HepG2 (cell line): ENCODE measurements around the gene CATSPERB. TPM values are rescaled to one million over a fixed set of nuclear protein-coding genes. Genes with fewer than 3 reads are reported as not detected.

ENCODE experiments used
- ATAC-seq: fragments of 200-7000 bp; cut with Tn5 transposase; 3 replicates; pipeline ENCODE4 v1.9.1; 2020; ENCODE audit warnings: mild to moderate bottlenecking, moderate library complexity
- BruUV-seq: library from RNA; stranded (reverse); fragments of 400-500 nt; replicated peaks from 2 replicates; lab custom pipeline; 2021; lab: Mats Ljungman, UMichigan
- CTCF ChIA-PET: fragments of 300-600 bp; formaldehyde crosslinking; extraction: SDS; loops from one replicate; lab custom pipeline; 2021; ENCODE audit warnings: low total read pairs, inconsistent platforms, low intra/inter-chr PET ratio; lab: Yijun Ruan, JAX
- POLR2A ChIA-PET: fragments of 350-600 bp; sonication (Branson Sonifier 250); formaldehyde crosslinking; loops from one replicate; lab custom pipeline; 2020; ENCODE audit warnings: antibody characterized with exemption, inconsistent platforms; lab: Yijun Ruan, JAX
- DNase-seq: peaks from one replicate; pipeline ENCODE4 v3.0.0-alpha.2; 2015; ENCODE audit warnings: low spot score
- FAIRE-seq: peaks from 3 replicates; lab custom pipeline; 2011; peaks lifted over from hg19 to GRCh38; lab: Jason Lieb, UNC
- H2AFZ ChIP-seq: one replicate; pipeline ENCODE4 v1.6.1; 2011; ENCODE audit warnings: low read length, inconsistent platforms
- H3K27ac ChIP-seq: fragments of 300-600 bp; 3 replicates; pipeline ENCODE4 v1.8.0; 2011; ENCODE audit warnings: mixed run types, mild to moderate bottlenecking, mixed read lengths, low read length, inconsistent platforms; ENCODE audit not compliant: insufficient read depth; ENCODE audit errors: extremely low read length
- H3K27me3 ChIP-seq, 2 experiments: fragments of 200-600 bp in 1 of 2; 2 replicates in 1 of 2; 3 replicates in 1 of 2; pipeline versions ENCODE4 v1.6.0 to v1.8.0; 2011; ENCODE audit warnings: low read length in 2 of 2, mild to moderate bottlenecking in 2 of 2, moderate library complexity in 2 of 2, inconsistent platforms in 1 of 2; ENCODE audit not compliant: insufficient read depth in 2 of 2, control insufficient read depth in 1 of 2
- H3K36me3 ChIP-seq, 2 experiments: fragments of 200-600 bp in 1 of 2; replicated peaks in 1 of 2; 2 replicates in 1 of 2; 3 replicates in 1 of 2; pipeline versions ENCODE4 v1.5.1 to v1.8.0; 2011; ENCODE audit warnings: low read length in 2 of 2, inconsistent platforms in 1 of 2; ENCODE audit not compliant: insufficient read depth in 2 of 2, control insufficient read depth in 1 of 2
- H3K4me1 ChIP-seq: 2 replicates; pipeline ENCODE4 v1.5.1; 2012; ENCODE audit warnings: low read length, inconsistent platforms; ENCODE audit not compliant: insufficient read depth
- H3K4me2 ChIP-seq: 2 replicates; pipeline ENCODE4 v1.6.0; 2011; ENCODE audit warnings: low read depth, low read length, inconsistent platforms
- H3K4me3 ChIP-seq, 3 experiments: fragments of 200-600 bp in 1 of 3; sonication (generic), shearing (Covaris generic) in 1 of 3; replicated peaks in 1 of 3; 2 replicates each; pipeline ENCODE4 v1.5.1; 2011 to 2016; ENCODE audit warnings: low read length in 3 of 3, inconsistent platforms in 2 of 3, low read depth in 2 of 3, mild to moderate bottlenecking in 2 of 3, control low read depth in 1 of 3, mixed read lengths in 1 of 3; ENCODE audit not compliant: insufficient read depth in 1 of 3
- H3K79me2 ChIP-seq: one replicate; pipeline ENCODE4 v1.6.1; 2011; ENCODE audit warnings: low read length, inconsistent platforms; ENCODE audit not compliant: insufficient read depth
- H3K9ac ChIP-seq: 2 replicates; pipeline ENCODE4 v1.6.0; 2011; ENCODE audit warnings: mild to moderate bottlenecking, low read depth, low read length, inconsistent platforms; ENCODE audit not compliant: insufficient read depth
- H3K9me3 ChIP-seq: 2 replicates; pipeline ENCODE4 v1.5.1; 2012; ENCODE audit warnings: mild to moderate bottlenecking, low read length
- H4K20me1 ChIP-seq: 2 replicates; pipeline ENCODE4 v1.6.0; 2011; ENCODE audit warnings: inconsistent platforms, mild to moderate bottlenecking, low read length, moderate library complexity; ENCODE audit not compliant: insufficient read depth
- DPF2 ChIP-seq: sonication (generic); formaldehyde crosslinking; IDR thresholded peaks from 2 replicates; pipeline ENCODE4 v1.4.0; 2020; ENCODE audit warnings: mild to moderate bottlenecking, low read depth, missing genetic modification reagents, borderline replicate concordance
- KDM5A ChIP-seq: fragments of 200-600 bp; sonication (generic); IDR thresholded peaks from 2 replicates; pipeline ENCODE4 v1.7.0; 2018; ENCODE audit warnings: antibody characterized with exemption, mild to moderate bottlenecking, low read length, borderline replicate concordance
- MAFF ChIP-seq: IDR thresholded peaks from 2 replicates; pipeline ENCODE4 v1.6.1; 2011; ENCODE audit warnings: low read depth, low read length, improper control_type of control experiment
- MAFK ChIP-seq, 2 experiments: IDR thresholded peaks in 1 of 2; conservative IDR thresholded peaks in 1 of 2; 2 replicates each; pipeline ENCODE4 v1.6.1; 2011; ENCODE audit warnings: improper control_type of control experiment in 2 of 2, low read length in 2 of 2
- TEAD2 ChIP-seq: sonication (generic); formaldehyde crosslinking; IDR thresholded peaks from 2 replicates; pipeline ENCODE4 v1.9.0; 2021; ENCODE audit warnings: missing genetic modification reagents
- ZNF343 ChIP-seq: sonication (generic); formaldehyde crosslinking; IDR thresholded peaks from 2 replicates; pipeline ENCODE4 v1.4.0; 2020; ENCODE audit warnings: mild to moderate bottlenecking, missing genetic modification reagents
- ZNF569 ChIP-seq: sonication (generic); formaldehyde crosslinking; IDR thresholded peaks from 2 replicates; pipeline ENCODE4 v1.5.0; 2020; ENCODE audit warnings: mild to moderate bottlenecking, missing genetic modification reagents, moderate library complexity, borderline replicate concordance
- ZNF614 ChIP-seq: IDR thresholded peaks from 2 replicates; pipeline ENCODE4 v1.6.1; 2018; ENCODE audit warnings: missing biosample characterization, missing genetic modification reagents, inconsistent platforms, borderline replicate concordance
- WGBS: methylation state at CpG from one replicate; pipeline ENCODE4 v1.1.6; 2017; ENCODE audit warnings: low lambda C conversion rate; 5-methylcytosine and 5-hydroxymethylcytosine counted together
- in situ Hi-C: cut with HindIII; loops from 2 replicates; pipeline ENCODE4 v1.10.0; 2017; ENCODE audit warnings: low pct_unique_long_range_greater_than_20kb; ENCODE audit not compliant: extremely low pct_ligation_motif_present
- intact Hi-C: fragments of 100-400 bp; cut with micrococcal nuclease; formaldehyde crosslinking; loops from one replicate; pipeline ENCODE4 v1.10.0; 2022; ENCODE audit not compliant: unreplicated experiment
- polyA plus RNA-seq, 8 experiments: library from polyadenylated mRNA; depleted of rRNA in 3 of 8; stranded (reverse) in 7 of 8; unstranded in 1 of 8; fragments of >200 nt; fragmentation: Illumina TruSeq in 4 of 8; extraction: Trizol in 4 of 8; gene quantifications; 2 replicates each; pipeline versions ENCODE4 v1.2.1 to v1.2.3, GENCODE V29; 2011 to 2016; ENCODE audit warnings: low read depth in 4 of 8, missing spikeins in 1 of 8, mixed read lengths in 1 of 8; ENCODE audit not compliant: insufficient read depth in 1 of 8
- total RNA-seq, 5 experiments: library from RNA; depleted of rRNA; stranded (reverse); fragments of >200 nt; fragmentation: Illumina TruSeq; extraction: Trizol; gene quantifications; 2 replicates each; pipeline ENCODE4 v1.2.3, GENCODE V29; 2016; ENCODE audit warnings: low read depth in 1 of 5
- TF ChIP-seq, protein P1 (sequence below): sonication (generic); formaldehyde crosslinking; IDR thresholded peaks from 2 replicates; pipeline ENCODE4 v1.4.0; 2020; ENCODE audit warnings: missing genetic modification reagents, low read depth, mild to moderate bottlenecking, borderline replicate concordance
- TF ChIP-seq, protein P2 (sequence below): sonication (generic); formaldehyde crosslinking; IDR thresholded peaks from 2 replicates; pipeline ENCODE4 v1.4.0; 2020; ENCODE audit warnings: missing genetic modification reagents, mild to moderate bottlenecking, borderline replicate concordance

Gene CATSPERB
- total and polyA plus RNA-seq, 2 of the 13 experiments (the other 11 are each of a cell fraction or from before 2014, with no cell fraction given) = not detected

DNA sequence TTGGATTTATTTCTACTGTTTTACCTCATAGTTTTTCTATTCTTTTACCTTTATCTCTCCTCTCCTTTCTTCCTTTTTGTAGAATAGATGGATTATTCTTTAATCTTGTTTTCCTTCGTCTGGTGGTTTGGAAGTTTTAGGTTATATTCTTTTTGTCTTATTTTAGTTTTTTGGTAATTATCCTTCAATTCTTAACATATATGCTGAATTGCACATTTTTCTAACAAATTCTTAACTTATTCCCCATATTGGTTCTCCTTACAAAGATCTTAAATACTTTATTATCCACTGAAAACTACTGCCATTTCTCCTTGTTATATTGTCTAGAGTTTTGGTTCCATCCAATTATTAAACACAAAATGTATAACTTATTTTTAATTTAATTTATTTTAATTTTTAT, 42.3 kb downstream of the CATSPERB start:
- no peak overlapping the region for H3K9ac ChIP-seq
- H4K20me1 ChIP-seq = no peaks in the 10 kb centered on the region
- no peak overlapping the region for H3K27ac ChIP-seq
- H3K27me3 ChIP-seq = no peaks in the 10 kb centered on the region; a peak in 1 of 5 replicates
- intact Hi-C loops (loop anchor here (2.0 kb wide), 1 partner anchor 47 kb away; no protein-coding TSS in a partner anchor), in situ Hi-C loops (no loop called here)
- FAIRE-seq (no peak), DNase-seq (no peak), ATAC-seq (no peak)
- H3K79me2 ChIP-seq = no peaks in the 10 kb centered on the region
- H2AFZ ChIP-seq = no peak overlapping the region
- H3K4me2 ChIP-seq = no peak overlapping the region
- H3K36me3 ChIP-seq = no peaks in the 10 kb centered on the region
- no peaks in the 10 kb centered on the region for H3K4me1 ChIP-seq
- TF ChIP-seq KDM5A = no peak
- no peak for TF ChIP-seq ZNF614
- TF ChIP-seq MAFF = peak; percentile 12; the same call in 1 of the 2 replicates
- TF ChIP-seq, protein P1, sequence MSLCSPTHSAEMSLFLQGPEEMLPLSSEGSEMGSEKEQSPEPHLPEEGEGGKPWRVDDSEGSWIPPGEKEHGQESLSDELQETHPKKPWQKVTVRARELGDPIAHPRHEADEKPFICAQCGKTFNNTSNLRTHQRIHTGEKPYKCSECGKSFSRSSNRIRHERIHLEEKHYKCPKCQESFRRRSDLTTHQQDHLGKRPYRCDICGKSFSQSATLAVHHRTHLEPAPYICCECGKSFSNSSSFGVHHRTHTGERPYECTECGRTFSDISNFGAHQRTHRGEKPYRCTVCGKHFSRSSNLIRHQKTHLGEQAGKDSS (CRISPR knock-in tag) = no peak
- TF ChIP-seq TEAD2 (CRISPR knock-in tag) = no peak
- TF ChIP-seq DPF2 (CRISPR knock-in tag) = no peak
- TF ChIP-seq ZNF569 = no peak
- TF ChIP-seq ZNF343 (CRISPR knock-in tag) = no peak
- peak in 1 of 2 experiments; percentile 34; a peak in 1 of 4 replicates for TF ChIP-seq MAFK (conservative IDR thresholded peaks at IDR 0.05 in 1 of 2, IDR thresholded peaks at IDR 0.05 in 1 of 2; ENCODE audit: low read length in 2 of 2)
- TF ChIP-seq, protein P2, sequence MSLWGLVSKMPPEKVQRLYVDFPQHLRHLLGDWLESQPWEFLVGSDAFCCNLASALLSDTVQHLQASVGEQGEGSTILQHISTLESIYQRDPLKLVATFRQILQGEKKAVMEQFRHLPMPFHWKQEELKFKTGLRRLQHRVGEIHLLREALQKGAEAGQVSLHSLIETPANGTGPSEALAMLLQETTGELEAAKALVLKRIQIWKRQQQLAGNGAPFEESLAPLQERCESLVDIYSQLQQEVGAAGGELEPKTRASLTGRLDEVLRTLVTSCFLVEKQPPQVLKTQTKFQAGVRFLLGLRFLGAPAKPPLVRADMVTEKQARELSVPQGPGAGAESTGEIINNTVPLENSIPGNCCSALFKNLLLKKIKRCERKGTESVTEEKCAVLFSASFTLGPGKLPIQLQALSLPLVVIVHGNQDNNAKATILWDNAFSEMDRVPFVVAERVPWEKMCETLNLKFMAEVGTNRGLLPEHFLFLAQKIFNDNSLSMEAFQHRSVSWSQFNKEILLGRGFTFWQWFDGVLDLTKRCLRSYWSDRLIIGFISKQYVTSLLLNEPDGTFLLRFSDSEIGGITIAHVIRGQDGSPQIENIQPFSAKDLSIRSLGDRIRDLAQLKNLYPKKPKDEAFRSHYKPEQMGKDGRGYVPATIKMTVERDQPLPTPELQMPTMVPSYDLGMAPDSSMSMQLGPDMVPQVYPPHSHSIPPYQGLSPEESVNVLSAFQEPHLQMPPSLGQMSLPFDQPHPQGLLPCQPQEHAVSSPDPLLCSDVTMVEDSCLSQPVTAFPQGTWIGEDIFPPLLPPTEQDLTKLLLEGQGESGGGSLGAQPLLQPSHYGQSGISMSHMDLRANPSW (CRISPR knock-in tag) = no peak
- BruUV-seq = no TSS peak
- WGBS = 5% methylated on average over 1 of the region's 1 CpG
- CTCF ChIA-PET = no interaction called here
- H3K4me3 ChIP-seq = no peak overlapping the region
- H3K9me3 ChIP-seq = peaks cover 9% of the 10 kb centered on the region
- POLR2A ChIA-PET = no interaction called here
